Measurements from ENCODE around the gene NEK1. TPM values are rescaled to one million over a fixed set of nuclear protein-coding genes. Genes with fewer than 3 reads are reported as not detected.

NEK1 gene
- polyA plus RNA-seq, 1 of the 3 experiments (the other 2 are of a cell fraction) = 2.0 TPM

- no peak overlapping the region for H3K27ac ChIP-seq (ENCODE audit: low read depth in 2 of 2, low read length in 1 of 2)
- H3K9me2 ChIP-seq = no peaks in the 10 kb centered on the region
- H3K79me2 ChIP-seq (ENCODE audit: insufficient read depth) = no peaks in the 10 kb centered on the region
- TF ChIP-seq TEAD4 (IDR thresholded peaks at IDR 0.05; ENCODE audit: borderline replicate concordance, insufficient read depth) = no peak
- no peak for TF ChIP-seq MXI1 (IDR thresholded peaks at IDR 0.05; ENCODE audit: low read depth, low read length)
- no peak for TF ChIP-seq CHD2 (IDR thresholded peaks at IDR 0.05; ENCODE audit: low read length, partially characterized antibody)
- TF ChIP-seq EP300 (IDR thresholded peaks at IDR 0.05; ENCODE audit: borderline replicate concordance in 1 of 2, low read depth in 1 of 2, low read length in 1 of 2) = no peak
- TF ChIP-seq NFIC (IDR thresholded peaks at IDR 0.05; ENCODE audit: borderline replicate concordance) = no peak
- H3K4me1 ChIP-seq (ENCODE audit: control insufficient read depth in 1 of 2, insufficient read depth in 2 of 2, low read depth in 1 of 2, low read length in 1 of 2) = 0 out of 4 replicates have a peak, but pooled peaks cover 0 to 3% of the 10 kb centered on the region in 2 experiments
- H3K9me3 ChIP-seq = no peaks in the 10 kb centered on the region
- H3K4me2 ChIP-seq = no peak overlapping the region
- no peak overlapping the region for H3K9ac ChIP-seq
- ChIA-PET POLR2A (no interaction called here), CTCF (interaction anchor here (0.9 to 1.8 kb wide), 5 partner anchors 405 to 566 kb away, joined by 3 to 6 read pairs (median 3); no protein-coding TSS in a partner anchor)
- H3K27me3 ChIP-seq (ENCODE audit: insufficient read depth) = no peaks in the 10 kb centered on the region
- no peak overlapping the region for H3K4me3 ChIP-seq (ENCODE audit: low read depth in 2 of 2, low read length in 1 of 2)
- DNase-seq = no peak
- H4K20me1 ChIP-seq (ENCODE audit: insufficient read depth) = no peaks in the 10 kb centered on the region
- H3F3A ChIP-seq (replicated peaks; ENCODE audit: insufficient read depth) = no peaks in the 10 kb centered on the region
- no peak overlapping the region for H2AFZ ChIP-seq (ENCODE audit: low read depth)
- peaks cover 0 to 3% of the 10 kb centered on the region in 2 experiments for H3K36me3 ChIP-seq (replicated peaks in 1 of 2; ENCODE audit: control insufficient read depth in 1 of 2, insufficient read depth in 2 of 2, low read length in 1 of 2)
Measured at GRCh38 chr4:169489306-169489705, 123.1 kb downstream of the NEK1 start.

GRCh38 chr4:169485791-169486742 lies 126.3 kb downstream of the NEK1 start:
- CTCF ChIA-PET = interaction anchor here (0.7 to 1.8 kb wide), 26 partner anchors 8 to 976 kb away, joined by 3 to 26 read pairs (median 4); partner anchors contain the start of gene CBR4
- no peaks in the 10 kb centered on the region for H3K79me2 ChIP-seq (ENCODE audit: insufficient read depth)
- peak overlapping the region in 1 of 2 experiments; percentile 39; a peak in 1 of 4 replicates for H3K27ac ChIP-seq (ENCODE audit: low read depth in 2 of 2, low read length in 1 of 2)
- TF ChIP-seq USF2 (IDR thresholded peaks at IDR 0.05; ENCODE audit: borderline replicate concordance, low read depth, low read length) (no peak), NFIC (IDR thresholded peaks at IDR 0.05; ENCODE audit: borderline replicate concordance) (no peak), RAD21 (IDR thresholded peaks at IDR 0.05; ENCODE audit: low read length) (peak; percentile 95), TAF1 (IDR thresholded peaks at IDR 0.05; ENCODE audit: borderline replicate concordance, low read depth, low read length) (no peak), MXI1 (IDR thresholded peaks at IDR 0.05; ENCODE audit: low read depth, low read length) (peak; percentile 83; the same call in 1 of the 2 replicates), SMC3 (IDR thresholded peaks at IDR 0.05; ENCODE audit: low read depth, low read length) (peak; percentile 76), MEF2A (IDR thresholded peaks at IDR 0.05; ENCODE audit: borderline replicate concordance, low read depth) (no peak), YY1 (IDR thresholded peaks at IDR 0.05; ENCODE audit: low read depth) (no peak), RCOR1 (IDR thresholded peaks at IDR 0.05; ENCODE audit: low read length) (0 out of 2 replicates have a peak, but pooled peaks have one; percentile 24)
- TF ChIP-seq, protein P1, sequence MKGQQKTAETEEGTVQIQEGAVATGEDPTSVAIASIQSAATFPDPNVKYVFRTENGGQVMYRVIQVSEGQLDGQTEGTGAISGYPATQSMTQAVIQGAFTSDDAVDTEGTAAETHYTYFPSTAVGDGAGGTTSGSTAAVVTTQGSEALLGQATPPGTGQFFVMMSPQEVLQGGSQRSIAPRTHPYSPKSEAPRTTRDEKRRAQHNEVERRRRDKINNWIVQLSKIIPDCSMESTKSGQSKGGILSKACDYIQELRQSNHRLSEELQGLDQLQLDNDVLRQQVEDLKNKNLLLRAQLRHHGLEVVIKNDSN (IDR thresholded peaks at IDR 0.05; ENCODE audit: borderline replicate concordance, low read depth) = no peak
- TF ChIP-seq, protein P2, sequence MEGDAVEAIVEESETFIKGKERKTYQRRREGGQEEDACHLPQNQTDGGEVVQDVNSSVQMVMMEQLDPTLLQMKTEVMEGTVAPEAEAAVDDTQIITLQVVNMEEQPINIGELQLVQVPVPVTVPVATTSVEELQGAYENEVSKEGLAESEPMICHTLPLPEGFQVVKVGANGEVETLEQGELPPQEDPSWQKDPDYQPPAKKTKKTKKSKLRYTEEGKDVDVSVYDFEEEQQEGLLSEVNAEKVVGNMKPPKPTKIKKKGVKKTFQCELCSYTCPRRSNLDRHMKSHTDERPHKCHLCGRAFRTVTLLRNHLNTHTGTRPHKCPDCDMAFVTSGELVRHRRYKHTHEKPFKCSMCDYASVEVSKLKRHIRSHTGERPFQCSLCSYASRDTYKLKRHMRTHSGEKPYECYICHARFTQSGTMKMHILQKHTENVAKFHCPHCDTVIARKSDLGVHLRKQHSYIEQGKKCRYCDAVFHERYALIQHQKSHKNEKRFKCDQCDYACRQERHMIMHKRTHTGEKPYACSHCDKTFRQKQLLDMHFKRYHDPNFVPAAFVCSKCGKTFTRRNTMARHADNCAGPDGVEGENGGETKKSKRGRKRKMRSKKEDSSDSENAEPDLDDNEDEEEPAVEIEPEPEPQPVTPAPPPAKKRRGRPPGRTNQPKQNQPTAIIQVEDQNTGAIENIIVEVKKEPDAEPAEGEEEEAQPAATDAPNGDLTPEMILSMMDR (IDR thresholded peaks at IDR 0.05) = peak; percentile 76
- peaks cover 0 to 6% of the 10 kb centered on the region in 2 experiments for H3K36me3 ChIP-seq (replicated peaks in 1 of 2; ENCODE audit: control insufficient read depth in 1 of 2, insufficient read depth in 2 of 2, low read length in 1 of 2)
- H4K20me1 ChIP-seq (ENCODE audit: insufficient read depth) = no peaks in the 10 kb centered on the region
- no peaks in the 10 kb centered on the region for H3K9me2 ChIP-seq
- WGBS (ENCODE audit: low lambda C conversion rate) = 36% methylated on average over 7 of the region's 7 CpGs
- H3F3A ChIP-seq (replicated peaks; ENCODE audit: insufficient read depth) = no peaks in the 10 kb centered on the region
- no peak overlapping the region for H3K9ac ChIP-seq
- peak; percentile 43 for DNase-seq
- H2AFZ ChIP-seq (ENCODE audit: low read depth) = no peak overlapping the region
- no peaks in the 10 kb centered on the region for H3K27me3 ChIP-seq (ENCODE audit: insufficient read depth)
- no peaks in the 10 kb centered on the region for H3K9me3 ChIP-seq
- POLR2A ChIA-PET = no interaction called here
- 0 out of 4 replicates have a peak, but pooled peaks cover 0 to 3% of the 10 kb centered on the region in 2 experiments for H3K4me1 ChIP-seq (ENCODE audit: control insufficient read depth in 1 of 2, insufficient read depth in 2 of 2, low read depth in 1 of 2, low read length in 1 of 2)
- no peak overlapping the region for H3K4me3 ChIP-seq (ENCODE audit: low read depth in 2 of 2, low read length in 1 of 2)
- H3K4me2 ChIP-seq = no peak overlapping the region; the same call in 1 of the 2 replicates
